SK-N-SH (cell line): ENCODE data around the gene BMF.

Experiments used
- CTCF ChIP-seq: fragments of 200-600 bp; sonication (generic); IDR thresholded peaks from 2 replicates; pipeline ENCODE4 v1.6.1; 2017; ENCODE audit warnings: antibody characterized with exemption, mild to moderate bottlenecking, moderate library complexity
- GATA2 ChIP-seq: sonication (generic); formaldehyde crosslinking; IDR thresholded peaks from 2 replicates; pipeline ENCODE4 v1.5.0; 2020; ENCODE audit warnings: mild to moderate bottlenecking, missing genetic modification reagents
- POLR2AphosphoS5 ChIP-seq: IDR thresholded peaks from 2 replicates; pipeline ENCODE4 v1.6.1; 2012; ENCODE audit warnings: low read depth, low read length

GRCh38 chr15:40060236-40060961 is 48.3 kb downstream of the BMF start:
- TF ChIP-seq GATA2 (CRISPR knock-in tag) (no peak), CTCF (no peak), POLR2AphosphoS5 (no peak)
